Measurements from ENCODE around the gene SPPL2B.
A peak's percentile ranks its signal among the peaks of the same experiment; 100 is the strongest.

DNA sequence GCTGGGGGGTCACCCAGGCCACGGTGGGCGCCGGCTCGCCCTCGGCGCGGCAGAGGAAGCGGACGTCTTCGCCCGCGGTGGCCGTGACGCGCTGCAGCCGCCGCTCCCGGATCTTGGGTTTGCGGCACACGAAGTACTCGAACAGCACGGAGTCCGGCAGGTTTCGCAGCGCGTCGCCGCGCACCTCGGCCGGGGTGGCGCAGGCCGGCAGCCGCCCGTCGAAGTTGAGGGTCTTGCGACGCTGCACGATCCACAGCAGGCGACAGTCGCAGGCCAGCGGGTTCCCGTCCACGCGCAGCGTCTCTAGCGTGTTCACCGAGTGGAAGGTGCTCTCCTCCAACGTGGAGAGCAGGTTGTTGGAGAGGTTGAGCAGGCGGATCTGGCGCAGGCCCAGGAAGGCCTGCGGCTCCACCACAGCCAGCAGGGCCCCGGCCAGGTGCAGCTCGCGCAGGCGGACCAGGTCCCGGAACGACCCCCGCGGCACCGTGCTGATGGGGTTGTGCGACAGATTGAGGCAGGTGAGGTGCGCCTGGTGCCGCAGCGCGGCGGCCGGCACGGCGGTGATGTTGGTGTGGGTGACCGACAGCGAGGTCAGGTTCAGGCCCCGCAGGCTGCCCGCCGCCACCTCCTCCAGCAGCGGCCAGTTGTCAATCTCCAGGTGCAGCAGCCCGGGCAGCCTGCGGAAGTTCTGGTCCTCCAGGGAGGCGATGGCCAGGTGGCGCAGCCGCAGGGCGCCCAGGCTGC lies 37.9 kb upstream of the SPPL2B start:
- no peak for TF ChIP-seq EGR1 (IDR thresholded peaks at IDR 0.05)
- TF ChIP-seq YY1 (IDR thresholded peaks at IDR 0.05; ENCODE audit: low read depth): no peak
- TF ChIP-seq, protein P1, sequence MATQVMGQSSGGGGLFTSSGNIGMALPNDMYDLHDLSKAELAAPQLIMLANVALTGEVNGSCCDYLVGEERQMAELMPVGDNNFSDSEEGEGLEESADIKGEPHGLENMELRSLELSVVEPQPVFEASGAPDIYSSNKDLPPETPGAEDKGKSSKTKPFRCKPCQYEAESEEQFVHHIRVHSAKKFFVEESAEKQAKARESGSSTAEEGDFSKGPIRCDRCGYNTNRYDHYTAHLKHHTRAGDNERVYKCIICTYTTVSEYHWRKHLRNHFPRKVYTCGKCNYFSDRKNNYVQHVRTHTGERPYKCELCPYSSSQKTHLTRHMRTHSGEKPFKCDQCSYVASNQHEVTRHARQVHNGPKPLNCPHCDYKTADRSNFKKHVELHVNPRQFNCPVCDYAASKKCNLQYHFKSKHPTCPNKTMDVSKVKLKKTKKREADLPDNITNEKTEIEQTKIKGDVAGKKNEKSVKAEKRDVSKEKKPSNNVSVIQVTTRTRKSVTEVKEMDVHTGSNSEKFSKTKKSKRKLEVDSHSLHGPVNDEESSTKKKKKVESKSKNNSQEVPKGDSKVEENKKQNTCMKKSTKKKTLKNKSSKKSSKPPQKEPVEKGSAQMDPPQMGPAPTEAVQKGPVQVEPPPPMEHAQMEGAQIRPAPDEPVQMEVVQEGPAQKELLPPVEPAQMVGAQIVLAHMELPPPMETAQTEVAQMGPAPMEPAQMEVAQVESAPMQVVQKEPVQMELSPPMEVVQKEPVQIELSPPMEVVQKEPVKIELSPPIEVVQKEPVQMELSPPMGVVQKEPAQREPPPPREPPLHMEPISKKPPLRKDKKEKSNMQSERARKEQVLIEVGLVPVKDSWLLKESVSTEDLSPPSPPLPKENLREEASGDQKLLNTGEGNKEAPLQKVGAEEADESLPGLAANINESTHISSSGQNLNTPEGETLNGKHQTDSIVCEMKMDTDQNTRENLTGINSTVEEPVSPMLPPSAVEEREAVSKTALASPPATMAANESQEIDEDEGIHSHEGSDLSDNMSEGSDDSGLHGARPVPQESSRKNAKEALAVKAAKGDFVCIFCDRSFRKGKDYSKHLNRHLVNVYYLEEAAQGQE (IDR thresholded peaks at IDR 0.05; ENCODE audit: low read depth): no peak
- TF ChIP-seq, protein P2, sequence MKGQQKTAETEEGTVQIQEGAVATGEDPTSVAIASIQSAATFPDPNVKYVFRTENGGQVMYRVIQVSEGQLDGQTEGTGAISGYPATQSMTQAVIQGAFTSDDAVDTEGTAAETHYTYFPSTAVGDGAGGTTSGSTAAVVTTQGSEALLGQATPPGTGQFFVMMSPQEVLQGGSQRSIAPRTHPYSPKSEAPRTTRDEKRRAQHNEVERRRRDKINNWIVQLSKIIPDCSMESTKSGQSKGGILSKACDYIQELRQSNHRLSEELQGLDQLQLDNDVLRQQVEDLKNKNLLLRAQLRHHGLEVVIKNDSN (IDR thresholded peaks at IDR 0.05): no peak
- peak; percentile 56 for TF ChIP-seq NFIC (IDR thresholded peaks at IDR 0.05)
- no peak for TF ChIP-seq EP300 (IDR thresholded peaks at IDR 0.05; ENCODE audit: borderline replicate concordance)
- TF ChIP-seq, protein P3, sequence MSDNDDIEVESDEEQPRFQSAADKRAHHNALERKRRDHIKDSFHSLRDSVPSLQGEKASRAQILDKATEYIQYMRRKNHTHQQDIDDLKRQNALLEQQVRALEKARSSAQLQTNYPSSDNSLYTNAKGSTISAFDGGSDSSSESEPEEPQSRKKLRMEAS (IDR thresholded peaks at IDR 0.05): peak; percentile 68; the same call in 1 of the 2 replicates
- no peak for TF ChIP-seq RAD21 (IDR thresholded peaks at IDR 0.05; ENCODE audit: low read depth)
